Stimulated activated CD8-positive, alpha-beta memory T cell treated with anti-CD3 and anti-CD28 coated beads, Interleukin-15, amount 100 ng/mL, for 24 hours (primary cell): Measurements from ENCODE around the gene B3GNT5.

Experiments
- DNase-seq: peaks from one replicate; pipeline ENCODE4 v3.0.0-alpha.2; 2020; ENCODE audit warnings: low read depth

The B3GNT5 gene

DNA sequence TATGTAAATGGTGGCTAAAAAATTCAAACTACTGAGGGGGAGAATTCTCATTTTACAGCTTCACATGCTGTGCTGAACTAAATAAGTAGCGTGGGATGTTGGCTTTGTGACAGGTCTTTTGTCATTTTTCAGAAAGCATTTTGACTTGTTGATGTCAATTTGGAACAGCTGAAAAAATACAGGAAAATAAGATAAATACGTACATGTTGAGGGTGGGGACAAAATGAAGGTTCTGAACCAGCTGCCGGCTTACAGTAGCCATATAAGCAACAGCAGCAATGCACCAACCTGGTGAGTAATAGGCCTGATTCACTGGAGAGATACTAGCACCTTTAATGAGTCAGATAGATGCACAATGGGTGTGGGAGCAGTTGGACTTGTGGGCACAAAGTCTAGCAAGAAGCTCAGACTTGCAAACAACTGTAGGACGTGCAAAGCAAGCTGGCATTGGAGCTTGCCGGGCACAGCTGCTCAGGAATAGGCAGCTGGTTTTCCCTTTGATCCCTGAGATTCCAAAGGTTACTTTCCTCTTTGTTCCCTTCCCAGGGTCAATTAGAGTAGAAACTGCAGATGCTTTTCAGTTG lies 12.9 kb downstream of the B3GNT5 start:
- no peak for DNase-seq

DNA sequence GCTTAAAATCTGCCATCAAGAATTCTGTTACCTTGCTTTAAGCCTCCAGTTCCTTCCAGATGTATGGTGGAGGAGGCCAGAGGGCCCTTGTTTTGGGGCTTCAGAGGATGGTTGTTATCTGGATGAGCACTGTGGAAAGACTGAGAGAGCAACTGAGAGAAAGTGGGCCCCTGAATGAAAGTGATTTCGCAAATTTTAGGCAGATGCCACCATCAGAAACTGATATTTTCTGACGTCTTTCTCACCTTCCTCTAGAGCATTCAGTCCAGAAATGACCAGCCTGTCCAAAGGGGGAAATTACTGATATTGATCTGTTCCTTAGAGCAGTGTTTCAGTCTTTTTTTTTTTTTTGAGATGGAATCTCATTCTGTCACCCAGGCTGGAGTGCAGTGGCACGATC lies 13.4 kb downstream of the B3GNT5 start:
- DNase-seq = no peak

DNA sequence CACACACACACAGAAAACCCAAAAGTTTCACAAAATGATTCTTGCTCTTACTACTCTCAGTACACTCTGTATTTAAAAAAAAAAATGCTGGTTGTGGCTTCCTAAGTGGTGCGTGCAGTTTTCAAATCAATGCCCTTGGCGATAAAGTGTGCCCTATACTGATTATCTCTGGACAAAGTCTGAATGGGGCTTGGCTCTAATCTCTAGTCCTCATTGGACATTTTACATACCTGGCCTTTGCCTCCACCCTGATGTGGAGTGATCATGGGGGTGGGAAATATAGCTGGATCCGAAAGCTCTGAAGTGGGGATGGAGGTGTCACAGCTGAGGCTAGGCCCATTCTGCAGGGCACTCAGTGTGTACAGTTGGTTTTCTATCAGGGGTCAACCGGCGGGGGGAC lies 14.1 kb downstream of the B3GNT5 start:
- no peak for DNase-seq

DNA sequence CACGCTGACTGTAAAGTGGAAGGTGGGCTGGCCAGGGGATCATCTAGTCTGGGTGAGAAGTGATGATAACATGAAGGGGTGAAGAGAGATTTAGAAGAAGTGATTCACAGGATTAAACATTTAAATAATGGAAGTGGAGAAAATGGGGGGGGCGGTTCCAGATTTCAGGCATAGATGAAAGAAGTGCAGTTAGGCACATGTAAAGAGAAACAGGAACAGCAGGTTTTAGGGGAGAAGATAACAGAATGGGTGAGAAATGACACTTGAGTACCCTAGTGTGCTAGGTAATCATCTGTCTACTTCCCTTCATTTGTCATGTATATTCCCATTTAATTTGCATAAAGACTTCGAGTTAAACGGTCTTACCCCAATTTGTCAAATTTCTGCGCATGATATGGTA lies 15.3 kb downstream of the B3GNT5 start:
- no peak for DNase-seq

DNA sequence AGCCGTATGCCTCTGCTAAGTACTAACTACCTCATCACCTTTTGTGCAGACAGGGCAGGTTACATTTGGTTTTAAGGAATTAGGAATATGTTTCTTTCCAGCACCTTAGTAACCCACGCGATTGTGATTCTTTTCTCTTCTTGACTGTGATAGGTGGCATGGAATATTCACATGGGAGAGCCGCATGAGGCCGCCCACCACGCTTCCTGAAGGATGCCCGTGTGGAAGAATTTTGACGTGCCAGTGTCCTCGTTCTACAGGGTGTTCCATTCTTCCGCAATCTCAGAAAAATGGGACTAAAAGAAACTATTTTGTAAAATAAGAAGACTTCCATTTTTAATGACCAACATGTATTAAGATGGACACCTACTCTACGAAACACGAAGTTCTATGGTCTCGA lies 16.3 kb downstream of the B3GNT5 start:
- DNase-seq = no peak

DNA sequence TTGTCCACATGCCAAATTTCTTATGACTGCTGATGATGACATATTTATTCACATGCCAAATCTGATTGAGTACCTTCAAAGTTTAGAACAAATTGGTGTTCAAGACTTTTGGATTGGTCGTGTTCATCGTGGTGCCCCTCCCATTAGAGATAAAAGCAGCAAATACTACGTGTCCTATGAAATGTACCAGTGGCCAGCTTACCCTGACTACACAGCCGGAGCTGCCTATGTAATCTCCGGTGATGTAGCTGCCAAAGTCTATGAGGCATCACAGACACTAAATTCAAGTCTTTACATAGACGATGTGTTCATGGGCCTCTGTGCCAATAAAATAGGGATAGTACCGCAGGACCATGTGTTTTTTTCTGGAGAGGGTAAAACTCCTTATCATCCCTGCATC lies 17.3 kb downstream of the B3GNT5 start:
- no peak for DNase-seq

DNA sequence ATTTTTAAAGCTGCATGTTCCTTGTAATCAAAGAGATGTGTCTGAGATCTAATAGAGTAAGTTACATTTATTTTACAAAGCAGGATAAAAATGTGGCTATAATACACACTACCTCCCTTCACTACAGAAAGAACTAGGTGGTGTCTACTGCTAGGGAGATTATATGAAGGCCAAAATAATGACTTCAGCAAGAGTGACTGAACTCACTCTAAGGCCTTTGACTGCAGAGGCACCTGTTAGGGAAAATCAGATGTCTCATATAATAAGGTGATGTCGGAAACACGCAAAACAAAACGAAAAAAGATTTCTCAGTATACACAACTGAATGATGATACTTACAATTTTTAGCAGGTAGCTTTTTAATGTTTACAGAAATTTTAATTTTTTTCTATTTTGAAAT lies 19.1 kb downstream of the B3GNT5 start:
- no peak for DNase-seq

DNA sequence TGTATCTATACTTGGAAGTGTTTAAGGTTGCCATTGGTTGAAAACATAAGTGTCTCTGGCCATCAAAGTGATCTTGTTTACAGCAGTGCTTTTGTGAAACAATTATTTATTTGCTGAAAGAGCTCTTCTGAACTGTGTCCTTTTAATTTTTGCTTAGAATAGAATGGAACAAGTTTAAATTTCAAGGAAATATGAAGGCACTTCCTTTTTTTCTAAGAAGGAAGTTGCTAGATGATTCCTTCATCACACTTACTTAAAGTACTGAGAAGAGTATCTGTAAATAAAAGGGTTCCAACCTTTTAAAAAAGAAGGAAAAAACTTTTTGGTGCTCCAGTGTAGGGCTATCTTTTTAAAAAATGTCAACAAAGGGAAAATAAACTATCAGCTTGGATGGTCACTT lies 19.7 kb downstream of the B3GNT5 start:
- no peak for DNase-seq

DNA sequence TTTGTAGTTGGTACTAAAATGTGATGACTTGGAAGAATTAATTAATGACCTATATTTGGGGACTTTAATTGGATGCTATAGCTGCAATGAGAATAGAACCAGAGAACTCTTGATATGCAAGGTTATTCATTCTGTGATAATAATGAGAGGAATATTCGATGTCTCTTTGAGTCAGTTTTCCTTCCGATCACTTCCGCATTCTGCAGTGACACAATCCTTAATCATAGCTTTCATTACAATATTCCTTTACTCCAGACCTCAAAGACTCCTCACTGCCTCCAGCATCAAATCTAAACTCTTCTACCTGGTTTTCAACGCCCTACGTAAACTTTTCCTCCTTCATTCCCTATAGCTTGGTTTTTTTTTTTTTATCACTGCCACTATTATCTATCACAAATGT lies 21.6 kb downstream of the B3GNT5 start:
- no peak for DNase-seq

DNA sequence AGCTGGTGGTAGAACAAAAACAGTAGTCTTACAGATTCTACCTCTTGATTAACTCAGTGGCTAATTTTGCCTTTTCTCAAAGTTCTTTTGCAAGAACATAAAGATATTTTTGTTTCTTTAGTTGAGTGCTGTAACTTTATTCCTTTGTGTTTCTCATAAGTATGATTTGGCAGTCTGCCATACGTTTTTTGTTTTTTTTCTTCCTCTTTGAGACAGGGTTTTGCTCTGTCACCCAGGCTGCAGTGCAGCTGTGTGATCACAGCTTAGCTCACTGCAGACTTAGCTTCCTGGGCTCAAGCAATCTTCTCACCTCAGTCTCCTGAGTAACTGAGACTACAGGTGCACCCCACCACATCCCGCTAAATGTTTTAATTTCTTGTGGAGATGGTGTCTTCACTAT lies 22.4 kb downstream of the B3GNT5 start:
- DNase-seq = no peak

DNA sequence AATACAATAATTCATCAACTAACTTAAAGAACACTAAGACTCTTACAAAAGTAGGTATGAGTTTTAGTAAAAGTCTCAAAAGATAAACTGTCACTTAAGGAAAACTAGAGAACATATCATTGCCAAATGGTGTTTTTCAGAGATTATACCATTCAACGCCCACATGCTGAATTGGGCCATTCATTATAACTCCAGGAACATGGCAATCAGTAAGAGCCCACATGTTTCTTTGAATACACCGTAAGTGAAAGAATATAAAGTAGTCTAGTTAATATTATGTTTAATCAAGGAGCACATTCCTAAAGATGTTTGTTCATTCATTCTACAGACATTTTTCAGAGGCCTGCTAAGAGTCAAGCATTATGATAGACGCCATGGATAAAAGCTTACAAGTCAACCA lies 22.9 kb downstream of the B3GNT5 start:
- no peak for DNase-seq

DNA sequence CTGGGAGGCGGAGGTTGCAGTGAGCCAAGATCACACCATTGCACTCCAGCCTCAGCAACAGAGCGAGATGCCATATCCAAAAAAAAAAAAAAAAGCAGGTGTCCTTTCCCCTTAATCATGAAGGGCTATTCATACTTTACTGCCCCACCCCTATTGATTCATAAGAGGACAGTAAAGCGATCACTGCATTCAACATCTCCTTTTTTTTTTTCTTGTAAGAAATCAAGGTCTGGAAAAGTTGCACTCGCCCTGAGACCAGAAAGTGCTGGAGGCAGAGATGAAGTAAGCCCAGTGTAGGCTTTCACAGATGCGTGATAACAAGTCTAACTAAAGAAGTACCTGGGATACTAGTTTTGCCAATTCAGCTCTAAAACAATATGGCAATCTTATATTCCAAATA lies 24.2 kb downstream of the B3GNT5 start:
- DNase-seq = no peak

DNA sequence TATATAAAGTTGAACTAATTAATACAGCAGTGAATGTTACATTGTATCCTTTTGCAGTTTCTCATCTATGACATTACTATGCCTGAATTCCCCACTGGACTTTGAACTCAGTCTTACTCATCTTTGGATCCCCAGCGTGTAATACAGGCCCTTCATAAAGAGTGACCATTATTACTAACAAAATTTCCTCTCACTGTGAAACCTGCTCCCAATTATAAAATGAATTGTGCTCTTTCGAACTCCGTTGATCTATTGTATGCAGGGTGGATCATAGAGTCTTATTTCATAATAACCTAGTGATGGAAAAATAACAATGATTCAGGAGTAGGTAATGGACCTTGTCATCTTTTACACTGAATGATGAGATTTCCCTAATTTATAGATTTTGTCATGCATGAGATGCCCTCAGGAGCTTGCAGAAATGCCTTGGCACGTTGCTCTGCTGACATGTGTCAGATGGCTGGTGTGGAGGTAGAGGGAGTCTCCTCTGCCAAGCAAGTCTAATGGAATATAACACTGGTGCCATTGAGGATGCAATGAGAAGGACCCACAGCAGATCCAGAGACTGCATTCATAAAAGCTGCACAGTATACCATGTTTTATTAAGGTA lies 25.5 kb downstream of the B3GNT5 start:
- no peak for DNase-seq

DNA sequence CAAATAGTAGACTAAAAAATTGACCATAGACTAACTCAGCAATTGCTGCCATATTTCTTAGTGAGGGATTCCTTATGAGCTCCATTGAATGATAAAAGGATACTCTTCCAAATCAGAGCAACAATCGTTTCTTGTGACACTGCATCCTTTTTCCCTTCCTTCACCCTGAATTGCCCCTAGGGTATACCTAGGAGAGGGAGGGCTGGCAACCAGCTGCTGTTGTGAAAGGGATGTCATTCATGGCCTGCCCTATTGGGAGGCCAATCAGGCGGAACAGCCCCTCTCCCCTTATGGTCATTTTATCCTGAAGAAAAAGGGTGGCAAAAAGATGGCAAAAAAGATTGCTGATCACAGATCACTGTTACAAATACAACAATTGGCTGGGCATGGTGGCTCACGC lies 26.3 kb downstream of the B3GNT5 start:
- DNase-seq = no peak

DNA sequence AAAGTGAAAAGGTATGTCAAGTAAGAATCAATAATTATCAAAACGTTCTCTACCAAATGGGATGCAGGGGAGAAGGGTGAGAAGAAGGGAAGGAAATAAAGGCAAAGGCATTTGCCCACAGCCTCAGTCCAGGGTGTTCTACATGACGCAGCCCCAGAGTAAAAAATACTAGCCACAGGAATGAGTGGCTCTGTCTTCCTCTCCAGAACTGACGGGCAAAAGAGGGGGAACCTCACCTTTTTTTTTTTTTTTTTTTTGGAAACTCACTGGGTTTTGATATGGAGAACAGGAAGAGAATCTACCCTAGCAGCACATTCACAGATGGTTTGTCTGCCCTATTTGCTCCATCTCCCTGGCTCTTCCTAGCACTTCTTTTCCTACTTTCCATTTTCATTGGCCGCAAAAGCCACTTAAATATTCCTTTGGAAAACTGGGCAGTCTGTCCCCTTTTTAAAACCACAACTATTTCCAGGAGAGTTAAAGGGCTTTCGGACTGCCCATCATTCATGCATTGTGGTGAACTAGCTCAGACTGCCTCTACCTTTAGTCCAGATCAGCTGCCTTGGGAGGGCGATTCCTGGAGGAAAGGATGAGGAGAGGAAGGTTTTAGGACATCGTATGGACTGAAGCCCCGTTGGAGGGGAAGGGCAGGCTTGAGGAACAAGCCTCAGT lies 28.2 kb downstream of the B3GNT5 start:
- no peak for DNase-seq

DNA sequence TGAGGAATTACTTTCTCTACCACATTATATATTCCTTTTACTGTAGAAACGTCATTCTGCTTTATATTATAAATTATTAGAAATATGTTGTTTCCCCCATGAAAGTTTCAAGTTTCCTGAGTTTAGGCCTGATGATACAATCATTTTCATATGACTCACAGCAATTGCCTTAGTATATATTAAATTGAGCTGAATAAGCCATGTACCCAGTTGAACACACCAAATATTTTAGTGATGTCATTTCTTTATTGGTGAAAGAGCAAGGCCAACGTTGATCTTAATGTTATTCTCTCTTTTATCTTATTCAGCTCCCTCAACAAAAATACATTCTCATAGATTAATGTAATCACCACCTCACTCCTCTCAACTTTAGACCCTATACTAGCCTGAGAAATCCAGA lies 30.8 kb downstream of the B3GNT5 start:
- DNase-seq = no peak

DNA sequence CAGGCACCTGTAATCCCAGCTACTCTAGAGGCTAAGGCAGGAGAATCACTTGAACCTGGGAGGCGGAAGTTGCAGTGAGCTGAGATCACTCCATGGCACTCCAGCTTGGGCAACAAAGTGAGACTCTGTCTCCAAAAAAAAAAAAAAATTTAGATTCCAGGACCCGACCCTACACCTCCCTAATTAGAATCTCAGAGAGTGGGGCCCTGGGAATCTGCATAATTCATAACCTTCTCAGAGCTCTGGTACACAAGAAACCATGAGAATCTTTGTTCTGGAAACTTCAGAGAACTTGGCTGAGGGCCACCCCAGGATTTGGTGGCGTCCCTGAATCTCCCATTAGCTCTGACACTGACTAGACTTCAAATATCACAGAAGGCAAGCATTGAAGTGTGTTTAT lies 31.5 kb downstream of the B3GNT5 start:
- DNase-seq = no peak

DNA sequence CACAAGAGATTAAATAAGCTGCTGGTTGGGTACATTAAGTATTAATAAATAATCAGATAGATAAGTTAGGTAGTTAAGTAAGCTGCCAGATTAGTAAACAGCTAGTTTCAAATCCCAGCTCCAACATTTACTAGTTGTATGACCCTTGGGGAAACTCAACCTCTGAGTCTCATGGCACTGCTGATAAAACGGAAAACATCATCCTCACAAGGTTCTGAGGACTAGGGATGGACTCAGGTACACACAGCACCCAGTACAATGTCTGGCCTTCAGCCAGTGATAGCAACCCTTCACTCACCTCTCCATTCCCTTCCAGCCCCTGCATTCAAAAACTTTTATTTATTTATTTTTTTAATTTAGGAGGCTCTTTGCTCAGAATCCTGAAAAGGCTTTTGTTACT lies 32.3 kb downstream of the B3GNT5 start:
- DNase-seq = no peak

DNA sequence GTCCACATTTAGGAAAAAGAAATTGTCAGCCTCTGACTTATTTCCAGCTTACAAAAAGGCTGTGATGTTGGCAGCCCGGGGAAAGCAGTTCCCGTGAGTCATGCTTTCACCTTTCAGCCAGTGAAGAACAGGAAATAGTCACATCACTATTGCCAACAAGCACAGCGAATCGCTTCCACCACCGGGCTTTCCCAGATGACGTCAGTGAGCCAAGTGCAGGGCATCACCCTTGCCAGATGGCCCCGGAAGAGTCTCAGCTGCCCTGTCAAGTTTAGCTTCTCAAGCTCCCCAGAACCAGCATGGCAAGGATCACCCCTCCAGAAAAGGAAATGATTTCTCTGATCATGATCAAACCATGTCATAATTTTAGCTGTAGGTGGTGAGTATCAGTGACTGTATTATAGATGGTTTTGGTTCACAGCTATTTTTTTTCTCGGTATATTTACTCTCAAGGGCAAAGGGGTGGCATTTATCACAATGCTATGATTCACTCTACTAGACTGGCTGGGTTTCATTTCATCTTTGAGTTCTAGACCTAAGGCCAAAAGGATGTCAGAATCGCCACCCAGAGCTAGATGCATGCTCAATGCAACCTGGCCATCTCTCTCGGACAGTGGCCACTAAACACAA lies 32.9 kb downstream of the B3GNT5 start:
- DNase-seq = peak; percentile 72

DNA sequence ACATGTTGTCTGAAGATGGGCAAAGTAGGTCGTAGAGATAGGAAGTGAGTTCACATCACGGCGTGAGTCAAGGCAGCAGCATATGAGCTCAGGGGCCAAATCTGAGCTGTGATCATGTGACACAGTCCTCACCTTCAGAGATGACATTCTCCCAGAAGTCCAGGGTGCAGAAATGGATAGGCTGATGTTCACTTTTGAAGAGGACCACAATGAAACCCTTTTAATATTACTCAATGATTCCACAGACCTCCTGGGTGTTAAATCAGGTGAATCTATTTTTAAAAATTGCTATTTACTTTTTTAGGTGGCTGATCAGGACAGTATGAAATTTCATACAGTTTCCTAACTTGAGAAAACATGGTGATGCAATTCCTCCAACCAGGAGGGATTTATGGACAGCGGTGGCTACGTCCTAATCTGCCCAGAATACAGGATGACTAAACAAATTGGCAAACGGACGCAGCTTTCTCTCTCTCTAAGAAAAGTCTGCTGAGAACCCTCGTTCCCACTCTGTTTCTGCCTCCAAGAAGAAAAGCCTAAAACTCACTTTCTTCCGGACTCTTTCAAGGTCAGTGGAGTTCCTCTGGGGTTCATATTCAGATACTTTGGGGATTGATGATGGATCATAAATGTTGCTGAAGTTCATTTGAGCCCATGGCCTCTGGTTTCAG lies 34.4 kb downstream of the B3GNT5 start:
- DNase-seq = no peak

DNA sequence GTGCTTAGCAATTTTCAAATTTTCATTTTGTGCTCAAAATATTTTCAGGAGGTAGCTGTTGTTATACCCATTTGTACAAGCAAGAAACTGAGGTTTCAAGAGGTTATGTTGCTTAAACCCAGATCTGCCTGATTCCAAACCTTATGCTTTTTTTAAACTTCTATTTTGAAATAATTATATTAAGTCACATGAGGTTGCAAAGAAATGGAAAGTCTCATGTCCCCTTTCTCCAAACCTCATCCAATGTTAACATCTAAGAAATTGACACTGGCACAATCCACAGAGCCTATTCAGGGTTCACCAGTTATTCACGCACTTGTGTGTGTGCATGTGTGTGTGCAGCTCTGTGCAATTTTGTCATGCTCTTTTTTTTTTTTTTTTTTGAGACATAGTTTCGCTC lies 35.1 kb downstream of the B3GNT5 start:
- no peak for DNase-seq

DNA sequence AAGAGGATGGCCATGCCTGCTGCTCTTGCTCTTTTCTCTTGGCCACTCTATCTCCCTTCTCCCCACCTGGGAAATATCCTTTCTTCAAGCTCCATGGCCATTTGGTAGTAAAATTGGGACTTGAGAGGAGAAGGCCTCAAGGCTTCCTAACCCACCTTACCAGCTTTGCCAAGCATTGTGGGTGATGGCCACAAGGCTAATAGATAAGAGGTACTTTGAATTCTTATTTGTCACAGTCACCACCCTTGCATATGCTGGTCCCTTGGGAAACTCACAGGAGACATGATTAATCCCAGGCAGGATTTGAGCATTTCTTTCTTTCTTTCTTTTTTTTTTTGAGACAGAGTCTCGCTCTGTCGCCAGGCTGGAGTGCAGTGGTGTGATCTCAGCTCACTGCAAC lies 37.2 kb downstream of the B3GNT5 start:
- DNase-seq = no peak

DNA sequence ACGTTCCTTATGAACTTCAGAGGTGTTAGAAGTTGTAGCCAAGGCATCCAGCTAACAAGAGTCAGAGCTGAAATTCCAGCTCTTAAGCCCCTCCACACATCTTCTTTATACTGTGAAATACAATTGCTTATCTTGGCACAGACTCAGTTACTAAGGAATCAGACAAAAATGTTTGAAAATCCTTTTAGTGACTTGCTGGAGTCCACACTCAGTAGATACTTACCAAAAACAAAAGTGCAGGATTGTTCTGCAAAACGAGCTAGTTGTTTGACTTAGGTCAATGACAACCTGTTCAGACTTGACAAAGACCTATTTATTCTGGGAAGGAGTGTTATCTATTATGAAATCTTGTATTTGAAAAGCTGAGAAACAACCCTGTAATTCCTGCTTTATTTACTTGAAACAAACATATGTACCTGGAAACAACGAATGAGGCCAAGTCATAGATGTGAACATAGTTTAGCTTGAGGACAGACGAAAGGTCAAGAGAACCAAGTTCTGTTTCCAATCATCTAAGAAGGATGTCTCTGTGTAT lies 38.5 kb downstream of the B3GNT5 start:
- DNase-seq = no peak
